ENCODE measurements around the gene SLC16A12.
A peak's percentile ranks its signal among the peaks of the same experiment; 100 is the strongest.

Gene SLC16A12

GRCh38 chr10:89535171-89536012 is at the start of gene SLC16A12:
TSS of gene SLC16A12 (minus strand) at chr10:89535594. CDS start at chr10:89462578, 73,016 bp downstream.
- peak; percentile 24 for DNase-seq (ENCODE audit: low spot score)

- no peak for DNase-seq (ENCODE audit: low spot score)
Measured at GRCh38 chr10:89582022-89582421, 46.6 kb upstream of the SLC16A12 start.

- DNase-seq (ENCODE audit: low spot score) = no peak
Measured at GRCh38 chr10:89580243-89580642, 44.8 kb upstream of the SLC16A12 start.

GRCh38 chr10:89576696-89577095 is 41.3 kb upstream of the SLC16A12 start:
- DNase-seq (ENCODE audit: low spot score) = no peak

- DNase-seq (ENCODE audit: low spot score) = no peak
Measured at GRCh38 chr10:89576022-89576421, 40.6 kb upstream of the SLC16A12 start.

GRCh38 chr10:89575031-89575430 is 39.6 kb upstream of the SLC16A12 start:
- DNase-seq (ENCODE audit: low spot score) = no peak

GRCh38 chr10:89574368-89574767 is 39.0 kb upstream of the SLC16A12 start:
- no peak for DNase-seq (ENCODE audit: low spot score)

- DNase-seq (ENCODE audit: low spot score) = no peak
Measured at GRCh38 chr10:89567576-89568245, 32.3 kb upstream of the SLC16A12 start.

GRCh38 chr10:89566992-89567391 is 31.6 kb upstream of the SLC16A12 start:
- DNase-seq (ENCODE audit: low spot score) = no peak

- DNase-seq (ENCODE audit: low spot score) = no peak
Measured at GRCh38 chr10:89566095-89566950, 30.9 kb upstream of the SLC16A12 start.

- no peak for DNase-seq (ENCODE audit: low spot score)
Measured at GRCh38 chr10:89565180-89565579, 29.8 kb upstream of the SLC16A12 start.

GRCh38 chr10:89563861-89564478 is 28.6 kb upstream of the SLC16A12 start:
- peak; percentile 47 for DNase-seq (ENCODE audit: low spot score)

GRCh38 chr10:89563311-89563710 is 27.9 kb upstream of the SLC16A12 start:
- DNase-seq (ENCODE audit: low spot score) = no peak

GRCh38 chr10:89556600-89556999 is 21.2 kb upstream of the SLC16A12 start:
- DNase-seq (ENCODE audit: low spot score) = no peak

GRCh38 chr10:89555688-89556445 is 20.5 kb upstream of the SLC16A12 start:
- DNase-seq (ENCODE audit: low spot score) = no peak

- DNase-seq (ENCODE audit: low spot score) = no peak
Measured at GRCh38 chr10:89554433-89554832, 19.0 kb upstream of the SLC16A12 start.

GRCh38 chr10:89553064-89553734 is 17.8 kb upstream of the SLC16A12 start:
- DNase-seq (ENCODE audit: low spot score) = no peak

GRCh38 chr10:89552213-89552612 is 16.8 kb upstream of the SLC16A12 start:
- no peak for DNase-seq (ENCODE audit: low spot score)

- no peak for DNase-seq (ENCODE audit: low spot score)
Measured at GRCh38 chr10:89550509-89550908, 15.1 kb upstream of the SLC16A12 start.

GRCh38 chr10:89549510-89549909 is 14.1 kb upstream of the SLC16A12 start:
- no peak for DNase-seq (ENCODE audit: low spot score)

GRCh38 chr10:89548673-89549072 is 13.3 kb upstream of the SLC16A12 start:
- DNase-seq (ENCODE audit: low spot score) = no peak
